OCI-LY1 (cell line): ENCODE results near the gene CELF4.

Experiments
- H2AFZ ChIP-seq: fragments of 200-600 bp; sonication (generic), shearing (Covaris generic); 2 replicates; pipeline ENCODE4 v1.6.0; 2014; ENCODE audit warnings: antibody characterized with exemption, mild to moderate bottlenecking, low read length
- H3F3A ChIP-seq: fragments of 200-600 bp; sonication (generic), shearing (Covaris generic); 2 replicates; pipeline ENCODE4 v1.6.0; 2014; ENCODE audit warnings: mild to moderate bottlenecking, antibody characterized with exemption, low read length, moderate library complexity; ENCODE audit not compliant: insufficient read depth
- H3K27ac ChIP-seq: fragments of 200-600 bp; sonication (generic); 2 replicates; pipeline ENCODE4 v1.5.1; 2014; ENCODE audit warnings: low read length, mixed run types, mild to moderate bottlenecking, low read depth; ENCODE audit not compliant: poor library complexity, severe bottlenecking
- H3K27me3 ChIP-seq: fragments of 200-600 bp; sonication (generic); 2 replicates; pipeline ENCODE4 v1.6.0; 2014; ENCODE audit warnings: antibody characterized with exemption, mild to moderate bottlenecking, low read length, moderate library complexity; ENCODE audit not compliant: insufficient read depth
- H3K36me3 ChIP-seq: fragments of 200-600 bp; sonication (generic); 2 replicates; pipeline ENCODE4 v1.6.1; 2014; ENCODE audit warnings: mild to moderate bottlenecking, antibody characterized with exemption, low read length, moderate library complexity, mixed read lengths; ENCODE audit not compliant: insufficient read depth
- H3K4me1 ChIP-seq: fragments of 200-600 bp; sonication (generic); 2 replicates; pipeline ENCODE4 v1.5.1; 2014; ENCODE audit warnings: mild to moderate bottlenecking, low read length, moderate library complexity; ENCODE audit not compliant: insufficient read depth, severe bottlenecking
- H3K4me2 ChIP-seq: fragments of 200-600 bp; sonication (generic), shearing (Covaris generic); 2 replicates; pipeline ENCODE4 v1.6.1; 2014; ENCODE audit warnings: low read length
- H3K4me3 ChIP-seq: fragments of 200-600 bp; sonication (generic); 2 replicates; pipeline ENCODE4 v1.5.1; 2014; ENCODE audit warnings: low read length, low read depth, mild to moderate bottlenecking, mixed read lengths; ENCODE audit not compliant: poor library complexity, severe bottlenecking
- H3K79me2 ChIP-seq: fragments of 200-600 bp; shearing (Covaris generic); 2 replicates; pipeline ENCODE4 v1.6.1; 2016; ENCODE audit warnings: mixed run types, low read length, mixed read lengths; ENCODE audit not compliant: insufficient read depth
- H3K9ac ChIP-seq: fragments of 200-600 bp; sonication (generic), shearing (Covaris generic); 2 replicates; pipeline ENCODE4 v1.6.1; 2014; ENCODE audit warnings: mild to moderate bottlenecking, low read length, mixed read lengths
- H3K9me2 ChIP-seq: fragments of 200-600 bp; sonication (generic), shearing (Covaris generic); 2 replicates; pipeline ENCODE4 v1.6.1; 2014; ENCODE audit warnings: low read depth, mild to moderate bottlenecking, low read length, mixed read lengths
- H3K9me3 ChIP-seq: fragments of 200-600 bp; shearing (Covaris generic); 2 replicates; pipeline ENCODE4 v1.6.1; 2014; ENCODE audit warnings: low read length, mixed read lengths
- H4K20me1 ChIP-seq: fragments of 200-600 bp; sonication (generic), shearing (Covaris generic); 2 replicates; pipeline ENCODE4 v1.6.0; 2016; ENCODE audit warnings: mild to moderate bottlenecking, low read length; ENCODE audit not compliant: insufficient read depth
- CTCF ChIP-seq: fragments of 200-600 bp; sonication (generic), shearing (Covaris generic); IDR thresholded peaks from 2 replicates; pipeline ENCODE4 v1.5.1; 2017; ENCODE audit warnings: mild to moderate bottlenecking, antibody characterized with exemption, low read length, moderate library complexity, mixed read lengths
- EZH2 ChIP-seq: fragments of 200-600 bp; sonication (generic), shearing (Covaris generic); IDR thresholded peaks from 2 replicates; pipeline ENCODE4 v1.8.0; 2017; ENCODE audit warnings: borderline replicate concordance, mixed run types, mild to moderate bottlenecking, antibody characterized with exemption, low read length, moderate library complexity, mixed read lengths

The CELF4 gene

DNA sequence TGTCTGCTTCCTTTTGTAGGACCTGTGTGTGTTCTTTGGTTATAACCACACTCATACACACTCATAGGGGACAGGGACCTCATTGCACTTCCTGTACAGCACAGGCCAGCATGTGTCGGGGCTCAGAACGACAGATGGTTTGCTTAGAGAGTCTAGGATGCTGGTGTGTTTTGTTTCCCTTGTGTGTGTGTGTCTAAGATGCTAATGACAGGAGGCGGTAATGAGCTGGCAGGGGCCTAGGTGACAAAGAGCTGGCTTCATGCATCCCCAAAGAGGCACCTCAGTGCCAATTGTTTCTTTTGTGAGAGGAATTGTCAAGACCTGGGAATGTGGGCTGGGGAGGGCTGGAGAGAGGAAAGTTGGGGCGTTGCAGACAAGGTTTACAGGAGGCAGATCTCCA lies 66.6 kb downstream of the CELF4 start:
- Histone ChIP-seq H3K36me3 (no peaks in the 10 kb centered on the region), H3K4me3 (no peak overlapping the region), H3K79me2 (no peaks in the 10 kb centered on the region), H3K9me2 (no peaks in the 10 kb centered on the region), H3F3A (no peaks in the 10 kb centered on the region), H3K4me1 (no peaks in the 10 kb centered on the region), H3K9ac (no peak overlapping the region), H3K9me3 (no peaks in the 10 kb centered on the region), H2AFZ (no peak overlapping the region), H4K20me1 (no peaks in the 10 kb centered on the region), H3K27me3 (no peaks in the 10 kb centered on the region), H3K27ac (no peak overlapping the region), H3K4me2 (no peak overlapping the region)
- TF ChIP-seq CTCF (no peak), EZH2 (no peak)

DNA sequence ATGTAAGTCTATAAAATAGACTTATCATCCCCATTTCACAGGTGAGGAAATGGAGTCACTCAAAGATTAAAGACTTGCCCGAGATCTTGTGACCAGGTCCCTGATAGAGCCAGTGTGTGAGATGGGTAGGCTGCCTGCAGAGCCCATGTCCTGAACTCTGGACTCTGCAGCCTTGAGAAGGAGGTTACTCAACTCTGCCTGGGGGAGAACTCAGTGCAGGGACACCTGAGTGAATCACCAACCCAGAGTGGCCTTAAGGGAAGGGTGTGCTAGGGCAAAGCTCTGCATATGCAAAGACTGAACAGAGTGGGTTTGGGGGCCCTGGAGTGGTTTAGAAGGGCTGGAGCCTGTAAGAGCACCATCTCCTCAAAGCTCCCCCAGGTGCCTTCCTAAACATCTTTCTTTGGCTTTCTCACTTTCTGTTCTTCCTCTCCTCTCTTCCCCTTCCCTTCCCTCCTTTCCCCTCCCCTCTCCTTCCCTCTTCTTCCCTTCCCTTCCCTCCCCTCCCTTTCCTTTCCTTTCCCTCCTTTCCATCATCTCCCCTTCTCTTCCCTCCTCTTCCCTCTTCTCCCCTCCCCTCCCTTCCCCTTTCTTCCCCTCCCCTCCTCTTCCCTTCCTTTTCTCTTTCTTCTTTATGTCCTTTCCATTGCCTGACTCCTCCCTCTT lies 67.6 kb downstream of the CELF4 start:
- no peaks in the 10 kb centered on the region for H3K9me2 ChIP-seq
- no peaks in the 10 kb centered on the region for H3K79me2 ChIP-seq
- TF ChIP-seq EZH2 (no peak), CTCF (no peak)
- no peak overlapping the region for H3K4me3 ChIP-seq
- H3F3A ChIP-seq, result no peaks in the 10 kb centered on the region
- H3K27me3 ChIP-seq, result no peaks in the 10 kb centered on the region
- no peak overlapping the region for H3K27ac ChIP-seq
- no peaks in the 10 kb centered on the region for H3K4me1 ChIP-seq
- no peak overlapping the region for H2AFZ ChIP-seq
- H3K4me2 ChIP-seq, result no peak overlapping the region
- H3K9ac ChIP-seq, result no peak overlapping the region
- no peaks in the 10 kb centered on the region for H3K9me3 ChIP-seq
- H4K20me1 ChIP-seq, result no peaks in the 10 kb centered on the region
- H3K36me3 ChIP-seq, result no peaks in the 10 kb centered on the region

DNA sequence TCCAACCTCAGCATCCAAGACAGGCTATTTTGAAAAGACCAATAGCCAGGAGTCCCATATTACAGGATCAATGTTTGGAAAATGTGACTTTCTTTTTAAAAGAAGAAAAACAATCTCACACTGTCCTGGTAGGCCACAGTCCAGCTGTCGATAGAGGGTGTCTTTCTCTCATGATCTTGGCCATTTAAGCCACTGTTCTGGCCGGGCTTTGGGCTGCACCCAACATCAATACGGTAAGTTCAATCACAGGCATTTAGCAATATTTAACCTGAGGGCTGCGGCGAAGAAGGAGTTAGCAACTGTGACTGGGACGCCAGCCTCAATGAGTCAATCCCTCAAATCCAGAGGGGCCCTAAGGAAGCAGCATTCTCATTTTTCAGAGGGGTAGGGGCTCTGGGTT lies 69.0 kb downstream of the CELF4 start:
- TF ChIP-seq CTCF, result no peak
- TF ChIP-seq EZH2, result no peak
- no peaks in the 10 kb centered on the region for H3K79me2 ChIP-seq
- no peak overlapping the region for H3K4me3 ChIP-seq
- H3K4me1 ChIP-seq, result no peaks in the 10 kb centered on the region
- H3K9me2 ChIP-seq, result no peaks in the 10 kb centered on the region
- H3K4me2 ChIP-seq, result no peak overlapping the region
- no peak overlapping the region for H2AFZ ChIP-seq
- H3K36me3 ChIP-seq, result no peaks in the 10 kb centered on the region
- no peaks in the 10 kb centered on the region for H3F3A ChIP-seq
- no peaks in the 10 kb centered on the region for H3K27me3 ChIP-seq
- H4K20me1 ChIP-seq, result no peaks in the 10 kb centered on the region
- H3K9me3 ChIP-seq, result no peaks in the 10 kb centered on the region
- H3K27ac ChIP-seq, result no peak overlapping the region
- H3K9ac ChIP-seq, result no peak overlapping the region
